Measurements from ENCODE around the gene DDX55. TPM values are rescaled to one million over a fixed set of nuclear protein-coding genes. Genes with fewer than 3 reads are reported as not detected.
"Not testable (repeated sequence)": the region's sequence is repeated elsewhere in the genome, so short reads cannot be mapped to it uniquely, and the experiment has no call there.

DDX55 gene
- total and polyA plus RNA-seq, 5 donors = 6.6 to 8.3 (median 8.1) TPM

DNA sequence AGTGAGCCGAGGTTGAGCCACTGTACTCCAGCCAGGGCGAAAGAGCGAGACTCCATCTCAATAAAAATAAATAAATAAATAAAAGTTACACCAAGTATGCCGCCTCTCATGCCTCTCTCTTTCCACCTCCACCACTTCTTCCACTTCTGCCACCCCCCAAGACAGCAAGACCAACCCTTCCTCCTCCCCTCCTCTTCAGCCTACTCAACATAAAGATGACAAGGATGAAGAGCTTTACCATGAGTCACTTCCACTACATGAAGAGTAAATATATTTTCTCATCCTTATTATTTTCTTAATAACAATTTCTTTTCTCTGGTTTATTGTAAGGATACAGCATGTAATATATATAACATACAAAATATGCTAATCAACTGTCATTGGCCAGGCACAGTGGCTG is 21.1 kb upstream of the DDX55 start:
- no peaks in the 10 kb centered on the region for H3K9me3 ChIP-seq (ENCODE audit: control insufficient read depth, low read length)
- no peak overlapping the region for H3K27ac ChIP-seq (ENCODE audit: low read length)
- ATAC-seq (no peak), DNase-seq (no peak)
- H3K4me1 ChIP-seq (ENCODE audit: control insufficient read depth, insufficient read depth, low read length) = peaks cover 4% of the 10 kb centered on the region
- WGBS = 95% methylated on average over 4 of the region's 4 CpGs
- no peak overlapping the region for H3K4me3 ChIP-seq (ENCODE audit: low read length)
- intact Hi-C loops (cut with DNase I) = no loop called here
- H3K27me3 ChIP-seq (ENCODE audit: control insufficient read depth, insufficient read depth) = no peaks in the 10 kb centered on the region

DNA sequence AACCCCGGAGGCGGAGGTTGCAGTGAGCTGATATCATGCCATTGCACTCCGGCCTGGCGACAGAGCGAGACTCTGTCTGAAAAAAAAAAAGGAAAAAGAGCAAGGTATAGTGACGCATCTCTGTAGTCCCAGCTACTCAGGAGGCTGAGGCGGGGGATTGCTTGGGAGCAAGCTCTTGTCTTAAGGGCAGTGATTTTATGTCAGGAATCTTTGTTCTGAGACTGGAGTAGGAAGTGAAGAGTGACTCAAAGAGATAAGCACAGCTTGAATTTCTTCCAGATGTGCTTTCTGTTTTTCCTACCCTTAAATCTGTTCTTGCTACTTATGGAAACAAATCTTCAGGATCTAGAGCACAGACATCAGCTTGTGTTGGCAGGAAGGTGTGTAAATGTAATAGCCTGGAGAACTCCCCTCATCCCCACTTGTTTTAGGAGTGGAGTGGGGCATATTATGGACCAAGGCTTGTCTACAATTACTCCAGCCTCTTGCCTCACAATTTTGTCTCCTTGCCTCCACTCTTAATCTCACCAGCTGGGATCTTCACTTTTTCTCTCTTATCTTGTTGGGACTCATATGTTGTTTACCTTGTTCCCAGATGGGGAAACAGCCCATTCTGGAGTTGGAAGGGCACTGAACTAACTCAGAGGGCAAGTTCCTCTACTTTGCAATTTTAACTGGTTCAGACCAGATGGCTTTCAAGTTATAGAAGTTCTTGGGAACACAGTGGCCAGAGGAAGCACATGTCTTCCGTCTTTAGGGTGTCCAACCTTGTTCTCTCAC is 10.0 kb upstream of the DDX55 start:
- no peak for DNase-seq
- Histone ChIP-seq H3K27me3 (ENCODE audit: control insufficient read depth, insufficient read depth) (no peaks in the 10 kb centered on the region), H3K4me1 (ENCODE audit: control insufficient read depth, insufficient read depth, low read length) (peaks cover 2% of the 10 kb centered on the region), H3K4me3 (ENCODE audit: low read length) (no peak overlapping the region), H3K27ac (ENCODE audit: low read length) (no peak overlapping the region), H3K9me3 (ENCODE audit: control insufficient read depth, low read length) (no peaks in the 10 kb centered on the region)
- 69% methylated on average over 8 of the region's 8 CpGs for WGBS
- intact Hi-C loops (cut with DNase I) = no loop called here
- peak in 1 of 2 donors; percentile 84 for ATAC-seq

DNA sequence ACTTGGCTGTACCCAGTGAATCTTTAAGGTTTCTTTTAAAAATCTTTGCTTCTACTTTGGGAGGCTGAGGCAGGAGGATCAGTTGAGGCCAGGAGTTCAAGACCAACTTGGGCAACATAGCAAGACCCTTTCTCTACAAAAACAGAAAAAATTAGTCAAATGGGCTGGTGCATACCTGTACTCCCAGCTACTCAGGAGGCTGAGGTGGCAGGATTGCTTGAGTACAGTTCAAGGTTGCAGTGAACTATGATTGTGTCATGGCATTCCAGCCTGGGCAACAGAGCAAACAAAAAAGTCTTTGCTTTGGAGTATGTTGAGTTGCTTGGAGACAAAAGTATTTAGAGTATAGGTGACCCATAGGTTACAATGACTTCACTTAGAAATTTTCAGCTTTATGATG is 6.2 kb upstream of the DDX55 start:
- no peak for ATAC-seq
- intact Hi-C loops (cut with DNase I) = no loop called here
- H3K27ac ChIP-seq (ENCODE audit: low read length) = no peak overlapping the region

DNA sequence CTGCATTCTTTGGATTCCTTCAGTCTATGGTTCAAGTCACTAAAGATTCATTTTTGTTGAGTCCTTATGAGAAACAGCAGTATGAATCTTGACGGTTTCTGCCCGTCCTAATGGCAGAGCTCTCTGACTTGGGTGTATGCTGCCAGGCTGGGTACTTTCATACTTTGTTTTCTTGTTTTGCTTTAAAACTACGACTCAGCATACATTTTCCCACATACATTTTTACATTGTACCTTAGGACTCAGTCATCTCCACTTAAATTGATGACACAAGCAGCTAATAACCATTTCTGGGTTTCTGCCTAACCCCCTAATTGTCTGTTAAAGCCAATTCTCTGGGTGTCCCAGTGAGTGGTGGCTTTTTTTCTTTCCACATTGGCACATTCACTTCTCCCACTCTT is 4.8 kb upstream of the DDX55 start:
- DNase-seq (no peak), ATAC-seq (no peak)
- Histone ChIP-seq H3K9me3 (ENCODE audit: control insufficient read depth, low read length) (no peaks in the 10 kb centered on the region), H3K27me3 (ENCODE audit: control insufficient read depth, insufficient read depth) (no peaks in the 10 kb centered on the region), H3K27ac (ENCODE audit: low read length) (no peak overlapping the region), H3K4me1 (ENCODE audit: control insufficient read depth, insufficient read depth, low read length) (no peaks in the 10 kb centered on the region), H3K4me3 (ENCODE audit: low read length) (no peak overlapping the region)
- intact Hi-C loops (cut with DNase I) = no loop called here
- 77% methylated on average over 3 of the region's 3 CpGs for WGBS

More for the DNA sequence above, 6.2 kb upstream of the DDX55 start:
- H3K9me3 ChIP-seq (ENCODE audit: control insufficient read depth, low read length) = no peaks in the 10 kb centered on the region
- DNase-seq = no peak
- H3K27me3 ChIP-seq (ENCODE audit: control insufficient read depth, insufficient read depth) = no peaks in the 10 kb centered on the region
- no peak overlapping the region for H3K4me3 ChIP-seq (ENCODE audit: low read length)
- H3K4me1 ChIP-seq (ENCODE audit: control insufficient read depth, insufficient read depth, low read length) = no peaks in the 10 kb centered on the region

DNA sequence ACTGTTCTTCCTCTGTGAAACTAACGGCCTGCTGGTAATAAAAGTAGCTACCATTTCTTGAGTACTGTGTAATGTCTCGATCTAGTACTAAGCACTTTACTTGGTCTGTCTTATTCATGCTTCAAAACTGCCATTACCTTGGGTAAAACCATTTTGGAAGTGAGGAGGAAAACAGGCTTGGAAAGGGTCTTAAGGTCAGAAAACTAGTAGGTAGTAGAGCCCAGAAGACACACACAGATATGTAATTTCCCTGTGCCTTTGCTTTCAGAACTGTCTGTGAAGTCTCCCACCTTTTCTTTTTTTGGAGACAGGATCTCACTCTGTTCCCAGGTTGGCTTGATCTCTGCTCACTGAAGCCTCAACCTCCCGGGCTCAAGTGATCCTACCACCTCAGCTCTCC is 3.4 kb upstream of the DDX55 start:
- ATAC-seq = no peak
- Histone ChIP-seq H3K27me3 (ENCODE audit: control insufficient read depth, insufficient read depth) (no peaks in the 10 kb centered on the region), H3K4me1 (ENCODE audit: control insufficient read depth, insufficient read depth, low read length) (peaks cover 3% of the 10 kb centered on the region), H3K9me3 (ENCODE audit: control insufficient read depth, low read length) (no peaks in the 10 kb centered on the region), H3K27ac (ENCODE audit: low read length) (no peak overlapping the region), H3K4me3 (ENCODE audit: low read length) (no peak overlapping the region)
- WGBS = 77% methylated on average over 3 of the region's 3 CpGs
- no peak for DNase-seq
- intact Hi-C loops (cut with DNase I) = no loop called here

DNA sequence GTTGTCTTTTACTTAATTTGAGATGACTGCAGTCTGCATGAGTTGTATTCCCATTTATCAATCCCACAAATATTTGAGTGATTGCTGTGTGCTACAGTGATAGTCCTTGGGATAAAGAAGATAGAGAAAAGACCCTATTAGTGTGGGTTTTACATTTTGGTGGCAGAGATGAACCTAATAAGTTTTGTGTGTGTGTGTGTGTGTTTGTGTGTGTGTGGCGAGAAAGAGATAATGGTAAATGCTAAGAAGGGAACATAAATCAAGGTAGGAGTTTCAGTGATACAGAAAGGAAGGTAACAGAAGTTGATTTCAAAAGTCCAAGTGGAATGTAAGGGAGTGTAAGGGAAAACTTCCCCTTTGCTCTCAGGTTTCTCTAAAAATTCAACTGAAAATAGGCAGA is 2.6 kb upstream of the DDX55 start:
- intact Hi-C loops (cut with DNase I) = no loop called here
- WGBS = 94% methylated on average over 1 of the region's 1 CpG
- ATAC-seq = no peak
- H3K27ac ChIP-seq (ENCODE audit: low read length) = no peak overlapping the region
- H3K9me3 ChIP-seq (ENCODE audit: control insufficient read depth, low read length) = no peaks in the 10 kb centered on the region
- peaks cover 3% of the 10 kb centered on the region for H3K4me1 ChIP-seq (ENCODE audit: control insufficient read depth, insufficient read depth, low read length)
- no peak for DNase-seq
- H3K4me3 ChIP-seq (ENCODE audit: low read length) = no peak overlapping the region
- H3K27me3 ChIP-seq (ENCODE audit: control insufficient read depth, insufficient read depth) = no peaks in the 10 kb centered on the region

DNA sequence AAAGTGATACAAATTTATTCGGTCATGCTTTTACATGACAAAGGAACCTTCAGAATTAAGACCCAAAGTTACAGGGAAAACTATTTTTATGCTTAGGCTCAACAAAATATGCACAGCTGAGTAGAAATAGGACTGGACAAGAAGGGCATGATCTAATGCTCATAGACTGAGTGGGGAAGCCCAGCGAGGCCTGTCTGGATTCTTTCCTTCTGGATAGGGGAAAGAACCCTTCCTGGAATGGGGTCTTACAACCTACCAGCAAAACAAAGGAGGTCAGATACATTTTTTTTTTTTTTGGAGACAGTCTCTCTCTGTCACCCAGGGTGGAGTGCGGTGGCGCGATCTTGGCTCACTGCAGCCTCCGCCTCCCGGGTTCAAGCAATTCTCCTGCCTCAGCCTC is 2.2 kb upstream of the DDX55 start:
- no peaks in the 10 kb centered on the region for H3K27me3 ChIP-seq (ENCODE audit: control insufficient read depth, insufficient read depth)
- 93% methylated on average over 7 of the region's 7 CpGs for WGBS
- H3K4me3 ChIP-seq (ENCODE audit: low read length) = no peak overlapping the region
- no peaks in the 10 kb centered on the region for H3K9me3 ChIP-seq (ENCODE audit: control insufficient read depth, low read length)
- DNase-seq (no peak), ATAC-seq (no peak)
- intact Hi-C loops (cut with DNase I) = no loop called here
- peaks cover 3% of the 10 kb centered on the region for H3K4me1 ChIP-seq (ENCODE audit: control insufficient read depth, insufficient read depth, low read length)
- H3K27ac ChIP-seq (ENCODE audit: low read length) = no peak overlapping the region

DNA sequence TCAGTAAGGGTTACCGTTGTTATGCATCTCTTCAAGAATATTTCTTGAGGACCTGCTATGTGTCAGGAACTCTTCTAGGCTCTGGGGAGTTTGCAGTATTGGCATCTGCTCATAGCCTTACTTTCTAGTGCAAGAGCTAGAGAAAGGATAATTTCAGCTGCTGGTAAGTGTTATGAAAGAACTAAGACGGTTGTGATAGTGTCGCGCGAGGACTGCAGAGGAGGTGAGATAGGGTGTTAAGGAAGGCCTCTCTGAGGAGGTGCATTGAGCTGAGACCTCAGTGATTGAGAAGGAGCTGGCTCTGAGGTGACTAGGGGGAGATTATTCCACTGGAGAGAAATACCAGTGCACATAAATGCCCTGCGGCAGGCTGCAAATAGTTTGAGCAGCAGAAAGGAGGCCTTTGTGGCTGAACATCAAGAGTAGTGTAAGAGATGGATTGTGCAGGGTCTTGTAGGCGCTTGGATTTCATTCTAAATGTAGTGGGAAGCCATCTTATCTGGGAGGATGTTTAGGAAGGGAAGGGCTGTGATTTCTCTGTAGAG is 824 bp downstream of the DDX55 start:
- no peak overlapping the region for H3K27ac ChIP-seq (ENCODE audit: low read length)
- no peaks in the 10 kb centered on the region for H3K27me3 ChIP-seq (ENCODE audit: control insufficient read depth, insufficient read depth)
- DNase-seq (no peak), ATAC-seq (no peak)
- intact Hi-C loops (cut with DNase I) = no loop called here
- 10% methylated on average over 7 of the region's 7 CpGs for WGBS
- H3K4me3 ChIP-seq (ENCODE audit: low read length) = peak overlapping the region; percentile 74
- peaks cover 3% of the 10 kb centered on the region for H3K4me1 ChIP-seq (ENCODE audit: control insufficient read depth, insufficient read depth, low read length)
- no peaks in the 10 kb centered on the region for H3K9me3 ChIP-seq (ENCODE audit: control insufficient read depth, low read length)

DNA sequence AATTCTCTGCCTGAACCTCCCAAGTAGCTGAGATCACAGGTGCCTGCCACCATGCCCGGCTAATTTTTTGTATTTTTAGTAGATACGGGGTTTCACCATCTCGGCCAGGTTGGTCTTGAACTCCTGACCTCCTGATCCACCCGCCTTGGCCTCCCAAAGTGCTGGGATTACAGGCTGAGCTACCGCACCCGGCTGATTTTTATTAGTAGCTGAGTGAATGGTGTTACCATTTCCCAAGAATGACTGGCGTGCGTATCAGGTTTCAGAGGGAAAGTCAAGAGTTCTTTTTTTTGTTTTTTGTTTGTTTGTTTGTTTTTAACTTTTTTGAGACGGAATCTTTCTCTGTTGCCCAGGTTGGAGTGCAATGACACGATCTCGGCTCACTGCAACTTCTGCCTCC is 1.6 kb downstream of the DDX55 start:
- 90% methylated on average over 11 of the region's 11 CpGs for WGBS
- H3K27ac ChIP-seq (ENCODE audit: low read length); intact Hi-C loops (cut with DNase I); H3K9me3 ChIP-seq (ENCODE audit: control insufficient read depth, low read length); ATAC-seq; H3K4me1 ChIP-seq (ENCODE audit: control insufficient read depth, insufficient read depth, low read length); H3K27me3 ChIP-seq (ENCODE audit: control insufficient read depth, insufficient read depth); H3K4me3 ChIP-seq (ENCODE audit: low read length); DNase-seq: not testable (repeated sequence)

DNA sequence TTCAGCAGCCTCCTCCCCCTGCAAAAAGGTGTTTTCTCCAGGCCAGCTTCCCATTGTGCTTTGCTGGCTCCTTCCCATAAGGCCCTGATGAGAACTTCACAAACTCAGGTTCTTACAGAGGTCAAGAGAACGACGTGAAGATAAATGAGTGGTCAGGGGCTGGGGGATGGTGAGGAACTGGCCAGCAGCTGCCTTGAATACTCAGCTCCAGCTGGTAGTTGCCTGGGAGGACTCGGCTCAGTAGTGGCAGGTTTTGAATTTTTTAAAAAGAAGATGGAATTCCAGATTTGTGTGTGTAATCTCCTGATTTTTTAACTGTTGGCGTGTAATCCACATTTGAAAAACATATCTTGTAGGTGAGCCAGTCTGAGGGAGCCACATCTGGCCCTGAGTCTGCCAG is 5.9 kb downstream of the DDX55 start:
- 72% methylated on average over 4 of the region's 4 CpGs for WGBS
- intact Hi-C loops (cut with DNase I) = no loop called here

DNA sequence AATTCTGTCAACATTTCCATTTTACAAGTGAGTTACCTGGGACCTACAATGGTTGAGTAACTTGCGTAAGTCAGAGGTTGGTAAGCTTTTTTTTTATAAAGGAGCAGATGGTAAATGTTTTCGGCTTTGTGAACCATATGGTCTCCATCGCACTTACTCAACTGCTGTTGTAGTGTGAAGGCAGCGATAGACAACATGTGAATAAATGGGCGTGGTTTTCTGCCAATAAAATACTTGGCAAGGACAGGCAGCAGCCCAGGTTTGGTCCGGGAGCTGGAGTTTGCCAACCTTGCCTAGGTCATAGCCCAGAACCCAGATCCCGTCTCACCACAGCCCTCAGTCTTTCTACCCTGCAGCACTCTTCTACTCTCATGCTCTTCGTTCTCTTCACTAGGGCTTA is 6.3 kb downstream of the DDX55 start:
- Histone ChIP-seq H3K27me3 (ENCODE audit: control insufficient read depth, insufficient read depth) (no peaks in the 10 kb centered on the region), H3K27ac (ENCODE audit: low read length) (no peak overlapping the region), H3K4me3 (ENCODE audit: low read length) (no peak overlapping the region), H3K9me3 (ENCODE audit: control insufficient read depth, low read length) (no peaks in the 10 kb centered on the region), H3K4me1 (ENCODE audit: control insufficient read depth, insufficient read depth, low read length) (no peaks in the 10 kb centered on the region)
- intact Hi-C loops (cut with DNase I) = no loop called here
- no peak for ATAC-seq
- WGBS = 88% methylated on average over 8 of the region's 8 CpGs
- no peak for DNase-seq

More for the DNA sequence above, 5.9 kb downstream of the DDX55 start:
- DNase-seq (no peak), ATAC-seq (no peak)
- Histone ChIP-seq H3K4me3 (ENCODE audit: low read length) (no peak overlapping the region), H3K27ac (ENCODE audit: low read length) (no peak overlapping the region), H3K27me3 (ENCODE audit: control insufficient read depth, insufficient read depth) (no peaks in the 10 kb centered on the region), H3K9me3 (ENCODE audit: control insufficient read depth, low read length) (no peaks in the 10 kb centered on the region), H3K4me1 (ENCODE audit: control insufficient read depth, insufficient read depth, low read length) (peaks cover 3% of the 10 kb centered on the region)
